K562 (cell line): ENCODE data around the gene PREP. TPM values are rescaled to one million over a fixed set of nuclear protein-coding genes. Genes with fewer than 3 reads are reported as not detected.

ENCODE experiments used
- polyA plus RNA-seq, 8 experiments: library from polyadenylated mRNA; depleted of rRNA in 4 of 8; stranded (reverse) in 5 of 8; unstranded in 3 of 8; fragments of >200 nt; fragmentation: Nextera tagmentation in 2 of 8; fragmentation: Illumina TruSeq in 1 of 8; extraction: Ambion mirVana in 2 of 8; extraction: Trizol in 1 of 8; gene quantifications; 2 replicates each; pipeline versions ENCODE4 v1.2.1 to v1.2.3, GENCODE V29; 2011 to 2014; ENCODE audit warnings: inconsistent platforms in 1 of 8, missing spikeins in 1 of 8
- total RNA-seq, 7 experiments: library from RNA; depleted of rRNA in 6 of 7; stranded (reverse); fragments of >200 nt in 6 of 7; fragmentation: Illumina TruSeq in 2 of 7; extraction: Trizol in 2 of 7; gene quantifications; 2 replicates each; pipeline versions ENCODE4 v1.2.1 to v1.2.3, GENCODE V29; 2011 to 2021; ENCODE audit warnings: low replicate concordance in 1 of 7
- TF ChIP-seq, protein P1 (sequence below): fragments of 450-650 bp; IDR thresholded peaks from 2 replicates; pipeline ENCODE4 v1.6.1; 2016; ENCODE audit warnings: mild to moderate bottlenecking, moderate library complexity

Gene PREP
- total and polyA plus RNA-seq, 9 of the 15 experiments (the other 6 are each of a cell fraction or from before 2014, with no cell fraction given), result 14.1 to 60.8 (median 28.3) TPM

DNA sequence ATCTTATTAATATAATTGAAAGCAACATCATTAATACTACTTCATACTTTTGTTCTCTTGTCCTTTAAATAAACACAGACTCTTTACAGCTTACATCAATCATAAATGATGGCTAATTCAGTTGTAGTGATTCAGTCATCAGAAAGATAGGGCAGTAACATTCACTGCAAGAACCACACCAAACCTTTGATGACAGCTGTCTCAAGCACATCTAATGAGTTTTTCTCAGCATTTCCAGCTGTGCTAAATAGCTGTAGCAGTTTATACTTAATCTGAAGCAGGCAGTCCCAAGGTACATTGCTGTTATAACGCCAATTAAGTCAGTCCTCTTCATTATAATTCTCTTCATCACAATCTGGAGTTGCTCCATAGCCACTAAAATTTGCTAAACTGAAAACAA lies 45.7 kb downstream of the PREP start (continued):
- TF ChIP-seq, protein P1, sequence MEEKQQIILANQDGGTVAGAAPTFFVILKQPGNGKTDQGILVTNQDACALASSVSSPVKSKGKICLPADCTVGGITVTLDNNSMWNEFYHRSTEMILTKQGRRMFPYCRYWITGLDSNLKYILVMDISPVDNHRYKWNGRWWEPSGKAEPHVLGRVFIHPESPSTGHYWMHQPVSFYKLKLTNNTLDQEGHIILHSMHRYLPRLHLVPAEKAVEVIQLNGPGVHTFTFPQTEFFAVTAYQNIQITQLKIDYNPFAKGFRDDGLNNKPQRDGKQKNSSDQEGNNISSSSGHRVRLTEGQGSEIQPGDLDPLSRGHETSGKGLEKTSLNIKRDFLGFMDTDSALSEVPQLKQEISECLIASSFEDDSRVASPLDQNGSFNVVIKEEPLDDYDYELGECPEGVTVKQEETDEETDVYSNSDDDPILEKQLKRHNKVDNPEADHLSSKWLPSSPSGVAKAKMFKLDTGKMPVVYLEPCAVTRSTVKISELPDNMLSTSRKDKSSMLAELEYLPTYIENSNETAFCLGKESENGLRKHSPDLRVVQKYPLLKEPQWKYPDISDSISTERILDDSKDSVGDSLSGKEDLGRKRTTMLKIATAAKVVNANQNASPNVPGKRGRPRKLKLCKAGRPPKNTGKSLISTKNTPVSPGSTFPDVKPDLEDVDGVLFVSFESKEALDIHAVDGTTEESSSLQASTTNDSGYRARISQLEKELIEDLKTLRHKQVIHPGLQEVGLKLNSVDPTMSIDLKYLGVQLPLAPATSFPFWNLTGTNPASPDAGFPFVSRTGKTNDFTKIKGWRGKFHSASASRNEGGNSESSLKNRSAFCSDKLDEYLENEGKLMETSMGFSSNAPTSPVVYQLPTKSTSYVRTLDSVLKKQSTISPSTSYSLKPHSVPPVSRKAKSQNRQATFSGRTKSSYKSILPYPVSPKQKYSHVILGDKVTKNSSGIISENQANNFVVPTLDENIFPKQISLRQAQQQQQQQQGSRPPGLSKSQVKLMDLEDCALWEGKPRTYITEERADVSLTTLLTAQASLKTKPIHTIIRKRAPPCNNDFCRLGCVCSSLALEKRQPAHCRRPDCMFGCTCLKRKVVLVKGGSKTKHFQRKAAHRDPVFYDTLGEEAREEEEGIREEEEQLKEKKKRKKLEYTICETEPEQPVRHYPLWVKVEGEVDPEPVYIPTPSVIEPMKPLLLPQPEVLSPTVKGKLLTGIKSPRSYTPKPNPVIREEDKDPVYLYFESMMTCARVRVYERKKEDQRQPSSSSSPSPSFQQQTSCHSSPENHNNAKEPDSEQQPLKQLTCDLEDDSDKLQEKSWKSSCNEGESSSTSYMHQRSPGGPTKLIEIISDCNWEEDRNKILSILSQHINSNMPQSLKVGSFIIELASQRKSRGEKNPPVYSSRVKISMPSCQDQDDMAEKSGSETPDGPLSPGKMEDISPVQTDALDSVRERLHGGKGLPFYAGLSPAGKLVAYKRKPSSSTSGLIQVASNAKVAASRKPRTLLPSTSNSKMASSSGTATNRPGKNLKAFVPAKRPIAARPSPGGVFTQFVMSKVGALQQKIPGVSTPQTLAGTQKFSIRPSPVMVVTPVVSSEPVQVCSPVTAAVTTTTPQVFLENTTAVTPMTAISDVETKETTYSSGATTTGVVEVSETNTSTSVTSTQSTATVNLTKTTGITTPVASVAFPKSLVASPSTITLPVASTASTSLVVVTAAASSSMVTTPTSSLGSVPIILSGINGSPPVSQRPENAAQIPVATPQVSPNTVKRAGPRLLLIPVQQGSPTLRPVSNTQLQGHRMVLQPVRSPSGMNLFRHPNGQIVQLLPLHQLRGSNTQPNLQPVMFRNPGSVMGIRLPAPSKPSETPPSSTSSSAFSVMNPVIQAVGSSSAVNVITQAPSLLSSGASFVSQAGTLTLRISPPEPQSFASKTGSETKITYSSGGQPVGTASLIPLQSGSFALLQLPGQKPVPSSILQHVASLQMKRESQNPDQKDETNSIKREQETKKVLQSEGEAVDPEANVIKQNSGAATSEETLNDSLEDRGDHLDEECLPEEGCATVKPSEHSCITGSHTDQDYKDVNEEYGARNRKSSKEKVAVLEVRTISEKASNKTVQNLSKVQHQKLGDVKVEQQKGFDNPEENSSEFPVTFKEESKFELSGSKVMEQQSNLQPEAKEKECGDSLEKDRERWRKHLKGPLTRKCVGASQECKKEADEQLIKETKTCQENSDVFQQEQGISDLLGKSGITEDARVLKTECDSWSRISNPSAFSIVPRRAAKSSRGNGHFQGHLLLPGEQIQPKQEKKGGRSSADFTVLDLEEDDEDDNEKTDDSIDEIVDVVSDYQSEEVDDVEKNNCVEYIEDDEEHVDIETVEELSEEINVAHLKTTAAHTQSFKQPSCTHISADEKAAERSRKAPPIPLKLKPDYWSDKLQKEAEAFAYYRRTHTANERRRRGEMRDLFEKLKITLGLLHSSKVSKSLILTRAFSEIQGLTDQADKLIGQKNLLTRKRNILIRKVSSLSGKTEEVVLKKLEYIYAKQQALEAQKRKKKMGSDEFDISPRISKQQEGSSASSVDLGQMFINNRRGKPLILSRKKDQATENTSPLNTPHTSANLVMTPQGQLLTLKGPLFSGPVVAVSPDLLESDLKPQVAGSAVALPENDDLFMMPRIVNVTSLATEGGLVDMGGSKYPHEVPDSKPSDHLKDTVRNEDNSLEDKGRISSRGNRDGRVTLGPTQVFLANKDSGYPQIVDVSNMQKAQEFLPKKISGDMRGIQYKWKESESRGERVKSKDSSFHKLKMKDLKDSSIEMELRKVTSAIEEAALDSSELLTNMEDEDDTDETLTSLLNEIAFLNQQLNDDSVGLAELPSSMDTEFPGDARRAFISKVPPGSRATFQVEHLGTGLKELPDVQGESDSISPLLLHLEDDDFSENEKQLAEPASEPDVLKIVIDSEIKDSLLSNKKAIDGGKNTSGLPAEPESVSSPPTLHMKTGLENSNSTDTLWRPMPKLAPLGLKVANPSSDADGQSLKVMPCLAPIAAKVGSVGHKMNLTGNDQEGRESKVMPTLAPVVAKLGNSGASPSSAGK, result no peak
